Effector CD8-positive, alpha-beta T cell (primary cell): ENCODE data around the gene PCNT.
"Not testable (repeated sequence)": the region's sequence is repeated elsewhere in the genome, so short reads cannot be mapped to it uniquely, and the experiment has no call there.

ENCODE experiments used
- DNase-seq: peaks from one replicate; lab custom pipeline; 2025; lab: John Stamatoyannopoulos, UW

The PCNT gene

DNA sequence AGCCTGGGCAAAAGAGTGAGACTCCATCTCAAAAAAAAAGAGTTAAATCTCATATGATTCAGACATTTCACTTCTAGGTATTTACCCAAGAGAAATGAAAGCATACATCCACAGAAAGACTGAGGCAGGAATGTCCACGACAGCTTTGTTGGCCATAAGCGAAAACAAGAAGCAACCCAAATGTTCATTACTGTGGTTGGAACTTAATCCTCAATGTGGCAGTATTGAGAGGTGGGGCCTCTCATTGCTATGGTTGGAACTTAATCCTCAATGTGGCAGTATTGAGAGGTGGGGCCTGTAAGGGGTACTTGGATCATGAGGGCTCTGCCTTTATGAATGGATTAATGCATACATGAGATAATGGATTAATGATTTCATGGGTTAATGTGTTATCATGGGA lies 15.5 kb upstream of the PCNT start:
- no peak for DNase-seq

DNA sequence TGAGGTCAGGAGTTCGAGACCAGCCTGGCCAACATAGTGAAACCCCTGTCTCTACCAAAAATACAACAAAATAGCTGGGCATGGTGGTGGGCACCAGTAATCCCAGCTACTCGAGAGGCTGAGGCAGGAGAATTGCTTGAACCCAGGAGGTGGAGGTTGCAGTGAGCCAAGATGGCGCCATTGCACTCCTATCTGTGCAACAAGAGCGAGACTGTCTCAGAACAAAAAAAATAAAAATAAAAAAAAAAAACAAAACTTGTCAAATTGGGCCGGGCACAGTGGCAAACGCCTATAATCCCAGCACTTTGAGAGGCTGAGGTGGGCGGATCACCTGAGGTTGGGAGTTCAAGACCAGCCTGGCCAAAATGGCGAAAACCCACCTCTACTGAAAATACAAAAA lies 13.7 kb upstream of the PCNT start:
- DNase-seq: not testable (repeated sequence)

DNA sequence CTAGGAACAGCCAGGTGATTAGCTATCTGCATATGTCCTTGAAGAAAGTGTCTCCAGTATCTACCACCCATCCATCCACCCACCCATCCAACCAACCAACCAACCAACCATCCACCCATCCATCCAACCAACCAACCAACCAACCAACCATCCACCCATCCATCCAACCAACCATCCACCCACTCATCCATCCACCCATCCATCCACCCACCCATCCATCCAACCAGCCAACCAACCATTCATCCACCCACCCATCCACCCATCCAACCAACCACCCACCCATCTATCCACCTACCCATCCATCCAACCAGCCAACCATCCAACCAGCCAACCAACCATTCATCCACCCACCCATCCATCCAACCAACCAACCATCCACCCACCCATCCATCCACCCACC lies 12.4 kb upstream of the PCNT start:
- no peak for DNase-seq

DNA sequence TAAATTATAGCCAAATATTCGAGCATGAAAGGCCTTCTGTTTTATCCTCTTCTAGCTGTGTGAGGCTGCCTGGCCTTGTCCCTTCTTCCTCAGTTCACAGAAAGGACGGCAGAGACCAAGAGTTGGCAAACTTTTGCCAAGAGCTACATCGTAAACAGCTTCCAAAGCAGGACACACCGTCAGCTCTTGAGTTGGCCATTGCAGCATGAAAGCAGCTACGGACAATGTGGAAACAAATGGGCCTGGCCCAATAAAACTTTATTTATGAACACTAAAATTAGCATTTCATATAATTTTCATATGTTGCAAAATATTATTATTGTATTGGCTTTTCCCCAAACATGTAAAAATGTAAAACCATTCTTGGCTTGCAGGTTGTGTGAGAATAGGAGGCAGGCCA lies 11.0 kb upstream of the PCNT start:
- no peak for DNase-seq

DNA sequence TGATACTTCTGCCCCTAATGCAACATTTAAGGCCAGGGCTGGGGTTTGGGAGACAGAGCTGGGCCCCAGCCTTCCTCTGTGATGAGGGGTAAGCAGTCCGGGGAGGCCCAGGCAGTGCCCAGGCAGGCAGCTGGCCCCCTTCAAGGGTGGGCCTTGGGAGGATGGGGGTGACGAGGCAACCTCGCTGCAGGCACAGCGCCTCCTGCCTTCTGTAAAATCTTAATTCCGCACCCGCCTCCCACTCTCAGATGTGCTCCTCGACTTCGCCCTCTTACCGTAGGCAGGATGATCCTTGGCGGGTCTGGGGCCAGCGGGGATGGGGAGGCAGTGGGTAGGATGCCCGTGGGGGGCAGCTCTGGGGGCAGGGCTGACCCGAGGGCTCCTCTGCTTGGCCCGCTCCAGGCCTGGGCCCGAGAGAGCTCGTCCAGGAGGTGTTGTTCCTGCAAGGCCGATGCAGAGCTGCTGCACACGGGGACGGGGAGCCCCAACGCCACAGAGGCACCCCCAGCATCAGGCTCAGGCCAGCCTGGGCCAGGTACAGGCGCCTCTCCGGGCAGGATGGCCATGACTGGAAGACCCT lies 9.4 kb upstream of the PCNT start:
- no peak for DNase-seq

DNA sequence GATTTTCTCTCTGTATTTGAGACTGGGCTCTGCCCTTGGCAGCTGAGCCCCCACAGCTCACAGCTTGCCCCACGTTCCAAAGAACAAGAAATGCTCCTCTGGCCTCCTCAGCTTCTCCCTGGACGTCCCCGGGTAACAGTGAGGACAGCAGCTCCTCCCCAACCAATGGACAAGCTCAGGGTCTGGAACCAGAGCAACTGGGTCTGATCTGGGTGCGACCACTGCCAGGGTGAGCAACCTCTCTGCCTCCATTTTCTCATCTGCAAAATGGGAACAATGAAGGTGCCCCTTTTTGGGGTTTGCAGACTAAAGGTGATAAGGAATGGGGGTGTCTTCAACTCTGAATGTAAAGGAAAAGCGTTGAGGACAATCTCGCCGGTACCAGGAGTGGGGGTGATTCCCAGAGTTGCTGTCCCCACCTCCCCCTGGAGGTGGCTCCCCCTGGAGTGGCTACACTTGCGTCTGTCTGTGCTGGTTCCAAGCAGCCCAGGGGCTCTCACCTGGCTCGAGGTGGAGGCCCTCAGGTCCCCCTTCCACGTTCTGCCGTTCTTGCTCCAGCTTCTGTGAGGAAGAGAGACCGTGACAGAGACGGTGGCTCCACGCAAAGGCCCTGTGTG lies 7.1 kb upstream of the PCNT start:
- DNase-seq: no peak

DNA sequence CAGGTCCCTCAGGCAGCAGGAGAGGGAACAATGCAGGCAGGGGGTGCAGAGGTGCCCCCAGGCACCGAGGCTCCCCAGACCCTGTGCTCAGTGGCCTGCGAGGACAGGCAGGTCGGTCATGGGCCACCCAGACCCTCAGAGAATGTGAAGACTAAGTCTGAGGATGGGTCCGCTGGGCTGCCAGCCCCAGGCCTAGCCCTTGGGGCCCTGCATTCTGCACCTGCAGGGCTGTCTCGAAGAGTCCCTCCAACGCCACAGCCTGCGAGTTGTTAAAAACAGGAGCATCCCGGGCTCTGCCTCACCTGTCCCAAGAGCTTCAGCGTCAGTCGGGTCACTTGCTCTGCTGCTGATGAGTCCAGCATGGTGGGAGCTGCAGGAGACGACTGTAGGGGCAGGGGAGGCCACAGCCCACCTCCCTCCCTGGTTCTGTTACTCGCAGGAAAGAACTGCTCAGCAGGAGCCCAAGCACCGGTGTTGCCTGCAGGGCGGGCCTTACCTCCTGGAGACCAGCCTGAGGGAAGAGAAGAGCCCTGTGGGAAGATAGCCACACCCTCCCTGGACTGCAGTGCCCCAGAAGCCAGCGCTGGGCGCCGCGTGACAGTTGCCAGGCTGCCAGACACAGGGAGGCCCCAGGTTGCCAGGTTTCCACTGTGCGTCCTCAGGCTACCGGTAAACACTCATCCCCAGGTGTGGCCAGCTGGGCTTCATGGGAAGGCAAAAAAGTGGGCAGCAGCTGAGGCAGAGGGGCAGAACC lies 6.1 kb upstream of the PCNT start:
- no peak for DNase-seq

DNA sequence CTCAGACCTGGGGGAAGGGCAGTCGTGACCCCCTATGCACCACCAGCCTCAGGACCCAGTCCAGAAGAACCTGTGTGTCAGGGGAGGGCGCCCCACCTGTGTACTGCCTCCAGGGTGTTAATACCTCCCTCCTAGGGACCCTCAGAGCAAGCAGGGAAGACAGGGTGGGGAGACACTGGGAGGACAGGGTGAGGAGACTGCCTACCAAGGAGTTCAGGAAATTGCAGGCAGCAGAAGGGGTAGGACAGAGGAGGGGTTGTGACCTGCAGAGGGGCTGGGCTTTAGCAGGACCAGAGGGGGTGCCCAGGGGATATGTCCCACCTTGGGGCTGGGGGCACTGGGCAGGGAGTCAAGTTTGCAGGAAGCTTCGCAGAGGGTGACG lies 5.5 kb upstream of the PCNT start:
- no peak for DNase-seq

DNA sequence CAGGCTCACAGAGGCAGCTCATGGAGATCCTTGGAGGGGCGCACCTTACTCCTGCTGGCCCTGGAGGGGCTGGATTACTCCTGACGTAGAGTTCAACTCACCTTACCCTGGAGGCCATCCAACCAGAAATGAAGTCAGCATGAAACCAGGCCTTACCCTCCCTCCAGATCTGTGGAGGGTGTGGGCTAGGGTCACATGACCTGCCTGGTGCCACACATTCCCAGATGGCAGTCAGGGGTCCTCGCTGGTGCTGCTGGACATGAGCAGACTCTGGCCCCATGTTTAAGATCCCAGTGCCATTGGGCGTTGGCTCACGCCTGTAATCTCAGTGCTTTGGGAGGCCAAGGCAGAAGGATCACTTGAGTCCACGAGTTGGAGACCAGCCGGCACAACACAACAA lies 4.8 kb upstream of the PCNT start:
- no peak for DNase-seq

DNA sequence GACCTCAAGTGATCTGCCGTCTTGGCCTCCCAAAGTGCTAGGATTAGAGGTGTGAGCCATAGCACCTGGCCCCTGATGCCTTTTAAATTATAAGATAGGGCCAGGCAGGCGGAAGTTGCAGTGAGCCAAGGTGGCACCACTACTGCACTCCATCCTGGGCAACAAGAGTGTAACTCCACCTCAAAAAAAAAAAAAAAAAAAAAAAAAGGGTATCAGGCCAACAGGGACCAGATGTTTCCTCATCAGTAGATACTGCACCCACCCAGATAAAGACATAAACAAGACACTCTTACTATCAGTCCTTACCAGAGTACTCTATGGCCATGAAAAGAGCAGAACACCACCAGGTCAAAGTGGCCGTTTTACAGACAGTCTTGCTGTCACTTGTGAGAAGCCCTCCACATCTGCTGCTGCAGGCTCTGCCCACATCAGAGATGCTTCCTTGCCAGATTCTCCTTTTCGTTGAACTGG lies 3.6 kb upstream of the PCNT start:
- DNase-seq: no peak

DNA sequence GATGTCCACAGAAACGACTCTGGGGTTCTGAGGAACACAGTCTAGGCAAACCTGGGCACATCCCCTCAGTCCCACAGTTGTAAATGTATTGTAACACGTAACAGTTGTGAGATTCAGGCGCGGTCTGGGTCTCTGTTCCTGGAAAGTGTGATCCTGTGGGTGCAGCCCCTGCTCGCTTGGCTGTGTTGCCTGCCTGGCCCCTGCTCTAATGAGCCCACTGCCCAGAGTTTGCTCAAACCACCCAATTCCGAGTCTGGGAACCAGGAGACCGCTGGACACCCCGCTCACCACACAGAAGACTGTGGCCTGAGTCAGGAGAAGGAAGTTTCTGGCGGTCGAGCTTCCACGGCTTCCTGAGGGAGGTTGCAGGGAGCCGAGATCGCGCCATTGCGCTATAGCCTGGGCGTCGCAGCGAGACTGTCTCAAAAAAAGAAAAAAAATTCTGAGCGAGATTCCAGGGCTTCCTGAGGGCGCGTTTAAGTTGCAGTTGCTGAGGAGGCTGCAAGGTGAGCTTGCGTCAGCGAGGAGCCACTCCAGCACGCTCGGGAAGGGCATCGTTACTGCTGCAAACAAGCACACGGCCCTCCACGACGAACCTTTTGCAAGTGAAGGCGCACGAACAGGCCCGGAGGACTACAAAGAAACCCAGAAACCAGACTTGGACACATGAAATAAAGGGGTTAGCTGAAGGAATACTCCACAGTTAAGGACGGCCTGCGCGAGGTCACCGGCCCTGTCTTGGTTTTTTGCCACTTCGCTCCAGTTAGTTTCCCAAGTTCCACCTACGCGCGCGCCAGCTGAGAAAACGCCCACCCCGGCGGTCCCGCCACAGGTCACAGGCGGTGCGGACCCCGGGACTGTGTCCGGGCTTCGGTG lies 1.4 kb upstream of the PCNT start:
- DNase-seq: no peak

DNA sequence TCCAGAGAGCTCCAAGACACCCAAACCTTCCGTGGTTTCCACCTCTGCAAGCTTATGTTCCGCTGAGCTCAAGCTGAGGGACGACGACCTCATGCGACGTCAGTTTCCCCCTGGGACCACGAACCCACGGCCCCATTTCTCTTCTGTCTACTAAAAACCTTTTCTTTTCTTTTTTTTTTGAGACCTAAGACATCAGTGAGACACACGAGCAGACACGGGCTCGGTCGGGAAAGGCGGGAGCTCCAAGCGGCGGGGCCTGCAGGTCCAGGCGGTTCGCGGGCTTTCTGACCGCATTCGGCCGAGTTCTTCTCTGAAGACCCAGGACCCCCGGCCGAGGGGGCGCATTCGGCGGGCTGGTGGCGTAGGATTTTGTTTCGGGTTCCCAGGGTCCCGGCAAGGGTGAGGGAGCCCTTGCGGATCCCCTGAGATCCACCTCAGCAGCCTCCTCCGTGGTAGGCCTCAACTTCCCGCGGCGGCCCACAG lies 688 bp upstream of the PCNT start:
- DNase-seq: no peak

DNA sequence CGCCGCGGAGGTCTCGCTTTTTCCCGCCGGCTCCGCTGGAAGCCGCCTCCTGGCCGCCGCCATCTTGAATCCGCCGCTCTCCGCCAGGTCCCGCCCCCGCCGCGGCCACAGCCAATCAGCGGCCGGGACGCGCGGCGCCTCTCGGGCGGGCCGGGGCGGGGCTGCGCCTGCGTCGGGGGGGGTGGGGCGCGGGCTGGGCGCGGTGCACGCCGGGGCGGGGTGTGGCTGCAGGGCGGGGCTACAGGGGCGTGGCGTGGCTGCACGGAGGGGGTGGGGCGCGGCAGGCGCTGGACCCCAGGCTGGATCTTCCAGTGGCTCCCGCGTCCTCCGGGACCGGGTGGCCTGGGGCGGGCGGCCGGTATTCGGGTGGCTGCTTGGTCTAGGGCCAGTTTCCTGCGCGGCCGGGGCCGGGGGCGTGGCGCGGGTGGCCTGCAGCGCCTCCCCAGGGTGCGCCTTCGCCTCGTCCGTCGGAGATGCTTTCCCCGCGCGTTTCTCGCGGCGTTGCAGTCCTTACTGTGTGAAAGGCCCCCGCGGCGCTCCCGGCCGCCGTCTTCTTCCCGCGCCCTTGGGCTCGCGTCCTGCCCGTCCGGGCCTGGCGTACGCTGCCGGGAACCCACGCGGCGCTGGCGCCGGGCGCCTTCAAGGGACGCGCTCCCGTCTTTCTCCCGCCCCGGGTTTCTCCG lies 575 bp downstream of the PCNT start:
- peak; percentile 87 for DNase-seq

DNA sequence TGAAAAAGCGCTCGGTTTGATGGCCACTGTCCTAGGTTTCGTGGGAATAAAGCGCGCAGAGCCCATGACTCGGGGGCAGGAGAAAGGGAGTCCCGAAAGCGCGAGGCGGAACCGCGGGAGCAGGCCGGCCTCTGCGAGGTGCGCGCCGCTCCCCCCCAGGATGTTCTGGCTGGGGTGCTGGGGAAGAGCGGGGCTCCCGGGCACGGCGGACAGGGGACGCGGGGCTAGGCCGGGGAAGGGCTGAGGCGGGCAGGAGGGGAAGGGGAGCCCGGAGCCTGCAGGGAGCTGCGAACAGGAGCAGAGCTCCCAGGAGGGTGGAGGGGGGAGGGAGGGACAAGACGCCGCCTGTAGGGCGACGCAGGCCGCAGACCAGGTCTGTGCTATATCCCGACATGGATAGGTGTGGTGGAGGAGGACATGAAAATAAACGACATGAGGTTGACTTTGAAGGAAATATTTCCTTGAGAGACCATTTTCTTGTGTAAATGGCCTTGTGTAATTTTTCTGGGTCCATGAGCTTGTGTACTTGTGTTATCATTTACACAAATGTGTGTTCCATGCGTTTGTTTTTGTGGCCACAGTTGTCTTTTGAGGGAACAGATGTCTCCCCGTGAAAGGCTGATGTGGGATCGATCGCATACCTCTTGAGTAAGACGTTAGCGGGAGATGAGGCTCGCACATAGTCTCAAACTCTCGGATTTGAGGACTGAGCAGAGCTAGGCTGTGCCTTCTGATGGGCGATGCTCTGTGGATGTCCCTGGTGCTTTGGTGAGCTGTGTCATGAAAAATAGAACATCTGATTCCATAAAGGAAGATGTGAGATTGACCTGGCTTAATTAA lies 1.3 kb downstream of the PCNT start:
- peak; percentile 25 for DNase-seq

DNA sequence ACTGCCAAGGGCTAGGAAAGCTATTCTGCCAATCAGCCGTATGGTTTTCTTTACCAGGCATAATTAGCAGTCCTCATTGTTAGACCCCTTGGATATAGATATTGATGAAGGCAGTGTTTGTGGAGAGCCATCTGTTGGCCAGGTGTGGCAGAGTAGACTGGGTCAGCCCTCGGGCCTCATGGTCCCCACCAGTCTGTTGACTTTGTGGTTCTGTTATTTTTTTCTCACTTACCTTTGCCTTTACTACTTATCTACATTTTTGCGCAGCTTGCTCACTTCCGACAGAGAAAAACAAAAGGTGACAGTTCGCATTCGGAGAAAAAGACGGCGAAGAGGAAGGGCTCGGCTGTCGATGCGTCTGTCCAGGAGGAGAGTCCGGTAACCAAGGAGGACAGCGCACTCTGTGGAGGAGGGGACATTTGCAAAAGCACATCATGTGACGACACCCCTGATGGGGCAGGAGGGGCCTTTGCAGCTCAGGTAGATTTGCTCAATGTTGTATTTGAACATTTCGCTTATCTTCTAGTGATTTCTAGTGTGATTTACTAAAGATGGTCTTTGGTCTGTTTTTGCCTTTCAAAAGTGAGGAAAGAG lies 2.3 kb downstream of the PCNT start:
- DNase-seq: no peak

DNA sequence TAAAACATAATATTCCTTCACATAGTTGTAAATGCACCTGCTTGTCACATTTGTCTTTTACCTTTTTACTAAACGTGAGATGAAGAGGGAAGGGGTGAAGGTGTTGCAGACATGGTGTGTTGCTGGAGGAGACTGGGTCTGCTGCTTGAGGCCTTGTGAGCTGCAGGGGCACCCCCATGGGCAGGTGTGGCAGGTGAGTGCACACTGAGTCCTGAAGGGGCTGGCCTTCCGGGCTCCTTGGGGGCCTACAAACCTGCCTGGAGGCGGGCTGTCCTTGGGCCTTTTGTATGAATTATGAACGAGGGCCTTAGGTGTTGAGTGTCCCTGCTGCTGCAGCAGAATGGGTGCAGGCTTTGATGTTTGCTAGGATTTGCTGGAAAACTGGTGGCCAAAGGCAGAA lies 3.8 kb downstream of the PCNT start:
- no peak for DNase-seq

DNA sequence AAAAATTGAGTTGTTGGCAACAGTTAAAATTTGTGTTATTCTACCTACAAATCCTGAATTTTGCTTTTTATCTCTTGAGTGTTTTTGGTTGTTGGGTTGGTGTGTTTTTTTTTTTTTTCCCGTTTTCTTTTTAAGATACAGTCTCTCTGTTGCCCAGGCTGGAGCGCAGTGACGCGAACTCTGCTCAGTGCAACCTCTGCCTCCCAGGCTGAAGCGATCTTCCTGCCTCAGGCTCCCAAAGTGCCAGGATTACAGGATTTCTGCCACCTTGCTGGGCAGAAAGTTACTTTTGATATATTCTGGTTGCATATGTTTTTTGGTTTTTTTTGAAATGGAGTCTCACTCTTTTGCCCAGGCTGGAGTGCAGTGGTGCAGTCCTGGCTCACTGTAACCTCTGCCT lies 4.2 kb downstream of the PCNT start:
- no peak for DNase-seq

DNA sequence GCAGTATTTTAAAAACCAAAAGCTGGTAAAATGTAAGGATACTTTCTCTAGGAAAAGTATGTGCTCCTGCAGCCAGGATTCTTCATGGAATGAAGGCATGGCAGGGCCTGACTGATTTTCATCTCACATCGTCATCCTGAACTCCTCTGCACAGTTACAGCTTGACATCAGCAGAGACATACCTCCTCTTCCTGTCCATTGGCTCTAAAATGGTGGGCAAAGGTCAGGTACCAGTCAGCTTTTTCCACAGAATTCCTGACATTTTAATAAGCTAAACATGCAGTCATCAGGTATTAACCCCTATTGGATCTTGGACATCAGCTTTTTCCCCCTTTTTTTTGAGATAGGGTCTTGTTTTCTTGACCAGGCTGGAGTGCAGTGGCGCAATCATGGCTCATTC lies 5.8 kb downstream of the PCNT start:
- DNase-seq: no peak

DNA sequence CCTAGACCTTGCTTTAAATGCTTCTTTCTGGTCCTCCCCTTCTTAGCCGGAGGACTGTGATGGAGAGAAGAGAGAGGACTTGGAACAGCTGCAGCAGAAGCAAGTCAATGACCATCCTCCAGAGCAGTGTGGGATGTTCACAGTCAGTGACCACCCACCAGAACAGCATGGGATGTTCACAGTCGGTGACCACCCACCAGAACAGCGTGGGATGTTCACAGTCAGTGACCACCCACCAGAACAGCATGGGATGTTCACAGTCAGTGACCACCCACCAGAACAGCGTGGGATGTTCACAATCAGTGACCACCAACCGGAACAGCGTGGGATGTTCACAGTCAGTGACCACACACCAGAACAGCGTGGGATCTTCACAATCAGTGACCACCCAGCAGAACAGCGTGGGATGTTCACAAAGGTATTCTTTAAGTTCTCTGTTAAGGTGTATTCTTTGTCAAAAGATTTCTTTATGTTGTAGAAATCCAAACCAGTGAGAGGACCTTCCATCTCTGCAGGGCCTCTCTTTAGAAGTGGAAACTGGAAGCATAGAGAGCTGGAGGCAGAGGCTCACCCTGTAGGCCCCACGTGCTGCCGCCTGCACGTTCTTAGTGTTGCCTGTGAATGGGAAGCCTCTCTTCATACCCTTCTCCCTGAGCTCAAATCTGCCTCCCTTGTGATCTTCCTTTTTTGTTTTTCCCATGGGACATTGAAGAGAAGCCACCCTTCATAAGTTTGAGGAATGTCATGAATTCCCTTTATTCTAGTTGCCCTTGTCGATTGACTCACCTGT lies 10.6 kb downstream of the PCNT start:
- no peak for DNase-seq

DNA sequence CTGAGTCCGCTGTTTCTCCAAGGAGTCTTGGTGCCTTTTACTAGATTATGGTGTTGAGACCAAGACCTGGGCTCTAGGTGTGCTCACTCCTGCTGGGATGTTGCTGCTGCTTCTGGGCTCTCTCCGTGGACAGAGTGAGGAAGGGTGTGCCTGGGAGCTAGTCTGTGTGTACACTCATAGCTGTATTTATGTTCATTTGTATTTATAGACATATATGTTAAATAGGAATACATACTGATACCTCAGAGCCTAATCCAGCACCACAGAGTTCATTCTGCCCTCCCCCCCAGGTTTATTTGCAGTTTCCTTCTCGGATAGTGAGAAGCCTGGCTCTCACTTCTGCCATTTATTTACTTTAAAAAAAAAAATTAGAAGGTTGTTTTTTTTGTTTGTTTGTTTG lies 12.6 kb downstream of the PCNT start:
- DNase-seq: no peak
